GM12874 (cell line): ENCODE results near the gene ELMO2.

Source experiments
- CTCF ChIP-seq: IDR thresholded peaks from 2 replicates; pipeline ENCODE4 v1.5.1; 2011; ENCODE audit warnings: low read depth, mild to moderate bottlenecking, control low read depth, low read length, moderate library complexity; ENCODE audit not compliant: insufficient read depth

Gene ELMO2

GRCh38 chr20:46349035-46349741 is 57.2 kb downstream of the ELMO2 start:
- peak; percentile 84 for TF ChIP-seq CTCF

- no peak for TF ChIP-seq CTCF
These were observed 58.3 kb downstream of the ELMO2 start for GRCh38 chr20:46347841-46348803.

- no peak for TF ChIP-seq CTCF
These were observed 59.6 kb downstream of the ELMO2 start for GRCh38 chr20:46346770-46347169.

GRCh38 chr20:46344488-46345162 is 61.8 kb downstream of the ELMO2 start:
- TF ChIP-seq CTCF, result no peak

- TF ChIP-seq CTCF, result no peak
These were observed 62.4 kb downstream of the ELMO2 start for GRCh38 chr20:46343975-46344357.

GRCh38 chr20:46343348-46343974 is 63.0 kb downstream of the ELMO2 start:
- no peak for TF ChIP-seq CTCF
